ENCODE results near the gene BARD1. TPM values are rescaled to one million over a fixed set of nuclear protein-coding genes. Genes with fewer than 3 reads are reported as not detected.
A peak's percentile ranks its signal among the peaks of the same experiment; 100 is the strongest.
"Not testable (repeated sequence)": the region's sequence is repeated elsewhere in the genome, so short reads cannot be mapped to it uniquely, and the experiment has no call there.

BARD1 gene
- 16.3 and 17.9 TPM in 2 replicates for total RNA-seq (2014; rRNA removed; shearing (Covaris generic))

- peak; percentile 57 for DNase-seq (ENCODE audit: low spot score)
Observed at GRCh38 chr2:214808981-214809750, at the start of gene BARD1. TSS of gene BARD1 (minus strand) at chr2:214809683. CDS start at chr2:214809569, 114 bp downstream.

- no peak for DNase-seq (ENCODE audit: low spot score)
Observed at GRCh38 chr2:214856137-214856536, 46.7 kb upstream of the BARD1 start.

GRCh38 chr2:214853906-214854305, 44.4 kb upstream of the BARD1 start:
- DNase-seq (ENCODE audit: low spot score) = no peak

- DNase-seq (ENCODE audit: low spot score) = no peak
Observed at GRCh38 chr2:214843823-214844222, 34.3 kb upstream of the BARD1 start.

GRCh38 chr2:214839464-214839863, 30.0 kb upstream of the BARD1 start:
- DNase-seq (ENCODE audit: low spot score) = no peak

- no peak for DNase-seq (ENCODE audit: low spot score)
Observed at GRCh38 chr2:214837466-214837865, 28.0 kb upstream of the BARD1 start.

- DNase-seq (ENCODE audit: low spot score) = no peak
Observed at GRCh38 chr2:214836568-214836967, 27.1 kb upstream of the BARD1 start.

GRCh38 chr2:214830794-214831346, 21.4 kb upstream of the BARD1 start:
- peak; percentile 47 for DNase-seq (ENCODE audit: low spot score)

- no peak for DNase-seq (ENCODE audit: low spot score)
Observed at GRCh38 chr2:214816008-214816533, 6.6 kb upstream of the BARD1 start.

- no peak for DNase-seq (ENCODE audit: low spot score)
Observed at GRCh38 chr2:214810671-214811070, 1.2 kb upstream of the BARD1 start.

- DNase-seq (ENCODE audit: low spot score) = peak; percentile 97
Observed at GRCh38 chr2:214809751-214810564, 475 bp upstream of the BARD1 start.

- DNase-seq (ENCODE audit: low spot score) = peak; percentile 23
Observed at GRCh38 chr2:214807653-214808052, 1.8 kb downstream of the BARD1 start.

GRCh38 chr2:214801768-214802397, 7.6 kb downstream of the BARD1 start:
- no peak for DNase-seq (ENCODE audit: low spot score)

GRCh38 chr2:214801068-214801467, 8.4 kb downstream of the BARD1 start:
- no peak for DNase-seq (ENCODE audit: low spot score)

GRCh38 chr2:214800180-214800579, 9.3 kb downstream of the BARD1 start:
- no peak for DNase-seq (ENCODE audit: low spot score)

- DNase-seq (ENCODE audit: low spot score) = no peak
Observed at GRCh38 chr2:214796911-214797310, 12.6 kb downstream of the BARD1 start.

- not testable (repeated sequence) for DNase-seq (ENCODE audit: low spot score)
Observed at GRCh38 chr2:214783181-214783580, 26.3 kb downstream of the BARD1 start.

GRCh38 chr2:214782671-214783070, 26.8 kb downstream of the BARD1 start:
- no peak for DNase-seq (ENCODE audit: low spot score)

GRCh38 chr2:214781226-214781625, 28.3 kb downstream of the BARD1 start:
- no peak for DNase-seq (ENCODE audit: low spot score)

GRCh38 chr2:214775971-214776370, 33.5 kb downstream of the BARD1 start:
- DNase-seq (ENCODE audit: low spot score) = no peak

- DNase-seq (ENCODE audit: low spot score) = no peak
Observed at GRCh38 chr2:214774108-214774507, 35.4 kb downstream of the BARD1 start.
